Endodermal cell (in vitro differentiated cells): ENCODE results near the gene FKBP6. TPM values are rescaled to one million over a fixed set of nuclear protein-coding genes. Genes with fewer than 3 reads are reported as not detected.
A peak's percentile ranks its signal among the peaks of the same experiment; 100 is the strongest.
"Not testable (repeated sequence)": the region's sequence is repeated elsewhere in the genome, so short reads cannot be mapped to it uniquely, and the experiment has no call there.

Source experiments
- DNase-seq: peaks from one replicate; pipeline ENCODE4 v3.0.0-alpha.2; 2017
- H3K27ac ChIP-seq: 2 replicates; pipeline ENCODE4 v1.5.1; 2013; ENCODE audit warnings: mild to moderate bottlenecking, low read depth, low read length, moderate library complexity
- H3K27me3 ChIP-seq: 2 replicates; pipeline ENCODE4 v1.6.1; 2013; ENCODE audit warnings: mild to moderate bottlenecking, low read length, moderate library complexity; ENCODE audit not compliant: insufficient read depth, control insufficient read depth, poor library complexity, severe bottlenecking
- H3K36me3 ChIP-seq: 2 replicates; pipeline ENCODE4 v1.7.0; 2013; ENCODE audit warnings: mild to moderate bottlenecking, low read length, moderate library complexity; ENCODE audit not compliant: control insufficient read depth, insufficient read depth
- H3K4me1 ChIP-seq: one replicate; pipeline ENCODE4 v1.7.0; 2013; ENCODE audit warnings: low read length; ENCODE audit not compliant: control insufficient read depth, insufficient read depth
- H3K4me3 ChIP-seq: 2 replicates; pipeline ENCODE4 v1.5.1; 2013; ENCODE audit warnings: mild to moderate bottlenecking, low read length, moderate library complexity
- H3K9ac ChIP-seq: 2 replicates; pipeline ENCODE4 v1.6.1; 2013; ENCODE audit warnings: mild to moderate bottlenecking, low read length, moderate library complexity; ENCODE audit not compliant: poor library complexity, severe bottlenecking; ENCODE audit errors: extremely low read depth
- H3K9me3 ChIP-seq: 2 replicates; pipeline ENCODE4 v1.6.1; 2013; ENCODE audit warnings: mild to moderate bottlenecking, low read length, moderate library complexity; ENCODE audit not compliant: control insufficient read depth
- H3K27ac Mint-ChIP-seq: 2 replicates; pipeline ENCODE4 v1.8.0; 2020; ENCODE audit warnings: mixed read lengths
- H3K27me3 Mint-ChIP-seq: 2 replicates; pipeline ENCODE4 v1.8.0; 2021; ENCODE audit warnings: mild to moderate bottlenecking, mixed read lengths; ENCODE audit not compliant: insufficient read depth
- H3K36me3 Mint-ChIP-seq: 2 replicates; pipeline ENCODE4 v1.8.0; 2020; ENCODE audit warnings: low read depth, mixed read lengths
- H3K4me1 Mint-ChIP-seq: 2 replicates; pipeline ENCODE4 v1.8.0; 2020; ENCODE audit warnings: mixed read lengths
- H3K4me3 Mint-ChIP-seq: 2 replicates; pipeline ENCODE4 v1.8.0; 2020; ENCODE audit warnings: mild to moderate bottlenecking, moderate library complexity, mixed read lengths
- H3K9me3 Mint-ChIP-seq: 2 replicates; pipeline ENCODE4 v1.8.0; 2020; ENCODE audit warnings: mild to moderate bottlenecking, mixed read lengths
- WGBS, 2 experiments: methylation state at CpG; one replicate each; pipeline versions ENCODE4 v1.1.5 to v1.1.7; 2013; ENCODE audit warnings: missing lambda C conversion rate in 2 of 2, mixed read lengths in 1 of 2; ENCODE audit not compliant: insufficient coverage in 1 of 2, insufficient read length in 1 of 2; 5-methylcytosine and 5-hydroxymethylcytosine counted together
- total RNA-seq, 2 donors: library from RNA; stranded (reverse); fragmentation: NEBNext Ultra II Directional in 1 of 2; extraction: Animal tissue kit (Norgen Biotek cat#: 25700) in 1 of 2; gene quantifications; 2 replicates in 1 of 2; 3 replicates in 1 of 2; pipeline ENCODE4 v1.2.1, GENCODE V29; 2021
- TF ChIP-seq, protein P1 (sequence below): fragments of 200-600 bp; sonication (generic); conservative IDR thresholded peaks from 2 replicates; pipeline ENCODE4 v1.5.0; 2021; ENCODE audit warnings: antibody characterized with exemption, mild to moderate bottlenecking

Gene FKBP6
- total RNA-seq, 2 donors from 2014 or later, result not detected

GRCh38 chr7:73316521-73316920 lies 11.4 kb upstream of the FKBP6 start:
- no peaks in the 10 kb centered on the region for H3K36me3 ChIP-seq
- no peaks in the 10 kb centered on the region for H3K9me3 Mint-ChIP-seq
- no peak for DNase-seq
- TF ChIP-seq, protein P1, sequence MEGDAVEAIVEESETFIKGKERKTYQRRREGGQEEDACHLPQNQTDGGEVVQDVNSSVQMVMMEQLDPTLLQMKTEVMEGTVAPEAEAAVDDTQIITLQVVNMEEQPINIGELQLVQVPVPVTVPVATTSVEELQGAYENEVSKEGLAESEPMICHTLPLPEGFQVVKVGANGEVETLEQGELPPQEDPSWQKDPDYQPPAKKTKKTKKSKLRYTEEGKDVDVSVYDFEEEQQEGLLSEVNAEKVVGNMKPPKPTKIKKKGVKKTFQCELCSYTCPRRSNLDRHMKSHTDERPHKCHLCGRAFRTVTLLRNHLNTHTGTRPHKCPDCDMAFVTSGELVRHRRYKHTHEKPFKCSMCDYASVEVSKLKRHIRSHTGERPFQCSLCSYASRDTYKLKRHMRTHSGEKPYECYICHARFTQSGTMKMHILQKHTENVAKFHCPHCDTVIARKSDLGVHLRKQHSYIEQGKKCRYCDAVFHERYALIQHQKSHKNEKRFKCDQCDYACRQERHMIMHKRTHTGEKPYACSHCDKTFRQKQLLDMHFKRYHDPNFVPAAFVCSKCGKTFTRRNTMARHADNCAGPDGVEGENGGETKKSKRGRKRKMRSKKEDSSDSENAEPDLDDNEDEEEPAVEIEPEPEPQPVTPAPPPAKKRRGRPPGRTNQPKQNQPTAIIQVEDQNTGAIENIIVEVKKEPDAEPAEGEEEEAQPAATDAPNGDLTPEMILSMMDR, result no peak
- H3K4me3 Mint-ChIP-seq, result no peak overlapping the region
- no peaks in the 10 kb centered on the region for H3K4me1 Mint-ChIP-seq
- no peaks in the 10 kb centered on the region for H3K27me3 Mint-ChIP-seq
- whole genome bisulfite sequencing, 2 experiments, result 91 to 100% methylated on average over 5 to 9 of the region's 9 CpGs
- H3K4me1 ChIP-seq, result no peaks in the 10 kb centered on the region
- no peak overlapping the region for H3K9ac ChIP-seq
- H3K27me3 ChIP-seq, result no peaks in the 10 kb centered on the region
- no peaks in the 10 kb centered on the region for H3K36me3 Mint-ChIP-seq
- no peak overlapping the region for H3K27ac Mint-ChIP-seq
- H3K9me3 ChIP-seq, result no peaks in the 10 kb centered on the region
- H3K27ac ChIP-seq, result no peak overlapping the region
- no peak overlapping the region for H3K4me3 ChIP-seq

DNA sequence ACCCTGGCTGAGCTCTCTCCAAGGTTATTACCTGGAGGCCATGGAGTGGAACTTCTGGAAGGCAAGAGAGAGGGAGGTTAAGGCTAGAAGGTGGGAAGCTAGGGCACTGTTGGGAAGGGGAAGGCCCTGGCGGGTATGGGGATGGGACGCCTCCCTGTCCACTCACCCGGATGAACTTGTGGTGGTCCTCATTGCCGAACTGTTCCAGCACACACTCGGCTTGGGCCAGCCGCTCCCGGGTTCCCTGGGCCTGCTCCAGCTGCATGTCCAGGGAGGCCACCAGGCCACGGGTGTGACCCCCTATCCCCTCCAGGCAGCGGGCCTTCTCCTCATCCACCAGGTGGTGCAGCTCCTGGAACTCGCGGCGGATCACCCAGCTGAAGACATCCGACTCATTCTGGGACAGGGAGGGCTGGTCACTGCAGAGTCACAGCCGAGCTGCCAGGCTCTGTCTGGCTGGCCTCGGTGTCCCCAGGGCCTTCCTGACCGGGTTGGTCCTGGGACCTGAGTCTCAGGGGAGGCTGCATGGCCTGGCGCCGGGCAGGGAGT lies 9.2 kb upstream of the FKBP6 start:
- not testable (repeated sequence) for H3K36me3 Mint-ChIP-seq, H3K36me3 ChIP-seq, H3K9ac ChIP-seq, H3K9me3 ChIP-seq, H3K9me3 Mint-ChIP-seq, H3K27ac ChIP-seq, H3K4me3 ChIP-seq, H3K4me3 Mint-ChIP-seq, H3K4me1 ChIP-seq, H3K27me3 ChIP-seq, H3K4me1 Mint-ChIP-seq, H3K27ac Mint-ChIP-seq, H3K27me3 Mint-ChIP-seq
- WGBS, 2 experiments, result 87% methylated on average over 16 of the region's 18 CpGs; no CpG with 5 or more reads in 1 of the 2 experiments
- DNase-seq, result peak; percentile 77
- TF ChIP-seq, protein P1, result peak; percentile 62

DNA sequence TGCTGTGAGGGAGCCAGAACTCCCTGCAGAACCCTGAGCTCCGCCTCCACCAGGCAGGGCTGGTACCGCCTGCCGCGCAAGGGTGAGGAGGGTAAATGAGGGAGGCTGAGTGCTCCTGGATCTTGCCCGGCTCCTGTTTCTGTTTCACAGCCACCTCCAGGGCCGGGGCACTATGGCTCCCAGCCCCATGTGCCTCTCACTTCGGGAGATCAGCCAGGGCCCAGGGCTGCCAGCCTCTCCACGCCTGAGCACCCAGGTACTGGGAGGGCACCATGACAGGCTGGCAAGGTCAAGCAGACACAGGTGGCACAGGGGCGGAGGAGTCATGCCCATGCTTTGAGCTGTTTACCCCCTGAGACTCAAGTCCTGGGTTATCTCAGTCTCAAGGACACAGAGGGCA lies 8.4 kb upstream of the FKBP6 start:
- H3K4me1 Mint-ChIP-seq, H3K4me1 ChIP-seq, DNase-seq, H3K36me3 Mint-ChIP-seq, H3K4me3 Mint-ChIP-seq, H3K27ac Mint-ChIP-seq, H3K9me3 ChIP-seq, H3K36me3 ChIP-seq, H3K9me3 Mint-ChIP-seq, H3K27ac ChIP-seq, H3K9ac ChIP-seq, H3K27me3 ChIP-seq, H3K4me3 ChIP-seq, H3K27me3 Mint-ChIP-seq: not testable (repeated sequence)
- WGBS, 2 experiments, result 90 to 92% methylated on average over 2 to 9 of the region's 9 CpGs

- not testable (repeated sequence) for H3K4me1 Mint-ChIP-seq, H3K4me3 Mint-ChIP-seq, H3K4me1 ChIP-seq, H3K27me3 Mint-ChIP-seq, H3K9me3 Mint-ChIP-seq, H3K27me3 ChIP-seq, H3K27ac ChIP-seq, H3K4me3 ChIP-seq, H3K9ac ChIP-seq, H3K36me3 Mint-ChIP-seq, H3K9me3 ChIP-seq, H3K36me3 ChIP-seq
- DNase-seq, result peak; percentile 58
- H3K27ac Mint-ChIP-seq, result peak overlapping the region; percentile 75
- WGBS, 2 experiments, result 86 to 87% methylated on average over 4 to 9 of the region's 9 CpGs
Observed at GRCh38 chr7:73320009-73320408, 8.0 kb upstream of the FKBP6 start.

GRCh38 chr7:73323434-73324080 lies 4.4 kb upstream of the FKBP6 start:
- H3K4me3 Mint-ChIP-seq, H3K9me3 Mint-ChIP-seq, H3K27ac Mint-ChIP-seq: not testable (repeated sequence)

More at GRCh38 chr7:73323434-73324080, 4.4 kb upstream of the FKBP6 start:
- H3K27ac ChIP-seq, H3K9ac ChIP-seq, H3K36me3 Mint-ChIP-seq, H3K4me1 Mint-ChIP-seq, H3K36me3 ChIP-seq, H3K9me3 ChIP-seq, H3K27me3 Mint-ChIP-seq, H3K4me1 ChIP-seq, DNase-seq, H3K4me3 ChIP-seq, H3K27me3 ChIP-seq: not testable (repeated sequence)
- WGBS, 2 experiments, result 93 to 97% methylated on average over 3 to 4 of the region's 5 CpGs
